Measurements from ENCODE around the gene RNF181.

DNA sequence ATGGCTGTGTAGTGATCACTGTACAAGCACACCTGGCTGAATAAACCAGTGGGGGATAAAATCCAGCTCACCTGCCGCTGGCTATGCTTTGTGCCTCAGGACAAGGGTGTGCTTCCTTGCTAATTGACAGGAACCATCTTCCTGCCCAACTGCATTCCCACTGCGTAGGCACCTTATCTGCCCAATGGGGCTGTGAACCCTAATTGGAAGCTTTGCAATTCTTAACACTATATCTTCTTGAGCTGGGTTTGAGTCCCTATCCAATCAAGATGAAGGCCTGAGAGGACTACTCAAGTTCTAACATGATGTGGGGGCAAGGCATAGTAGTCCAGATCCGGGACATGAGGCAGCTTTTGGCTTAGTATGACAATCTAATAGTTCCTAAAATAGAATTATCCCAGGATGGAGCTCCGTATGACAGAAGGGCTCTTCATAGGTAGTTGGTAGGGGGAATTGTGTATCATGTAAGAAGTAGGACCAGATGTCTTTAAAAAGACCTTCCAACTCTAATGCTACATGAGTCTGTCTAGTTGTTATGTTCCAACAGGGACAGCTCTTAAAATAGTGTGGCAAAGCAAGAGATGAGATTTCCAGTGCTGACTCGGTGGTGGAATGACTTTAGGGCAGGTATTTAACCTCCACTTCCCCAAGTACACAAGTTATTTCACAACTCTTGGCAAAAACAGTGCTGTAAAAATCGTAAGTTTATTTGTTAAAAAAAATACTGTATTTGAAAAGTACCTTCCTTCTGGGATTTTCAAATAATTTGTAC, 9.2 kb downstream of the RNF181 start:
- TF ChIP-seq, protein P1, sequence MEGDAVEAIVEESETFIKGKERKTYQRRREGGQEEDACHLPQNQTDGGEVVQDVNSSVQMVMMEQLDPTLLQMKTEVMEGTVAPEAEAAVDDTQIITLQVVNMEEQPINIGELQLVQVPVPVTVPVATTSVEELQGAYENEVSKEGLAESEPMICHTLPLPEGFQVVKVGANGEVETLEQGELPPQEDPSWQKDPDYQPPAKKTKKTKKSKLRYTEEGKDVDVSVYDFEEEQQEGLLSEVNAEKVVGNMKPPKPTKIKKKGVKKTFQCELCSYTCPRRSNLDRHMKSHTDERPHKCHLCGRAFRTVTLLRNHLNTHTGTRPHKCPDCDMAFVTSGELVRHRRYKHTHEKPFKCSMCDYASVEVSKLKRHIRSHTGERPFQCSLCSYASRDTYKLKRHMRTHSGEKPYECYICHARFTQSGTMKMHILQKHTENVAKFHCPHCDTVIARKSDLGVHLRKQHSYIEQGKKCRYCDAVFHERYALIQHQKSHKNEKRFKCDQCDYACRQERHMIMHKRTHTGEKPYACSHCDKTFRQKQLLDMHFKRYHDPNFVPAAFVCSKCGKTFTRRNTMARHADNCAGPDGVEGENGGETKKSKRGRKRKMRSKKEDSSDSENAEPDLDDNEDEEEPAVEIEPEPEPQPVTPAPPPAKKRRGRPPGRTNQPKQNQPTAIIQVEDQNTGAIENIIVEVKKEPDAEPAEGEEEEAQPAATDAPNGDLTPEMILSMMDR (IDR thresholded peaks at IDR 0.05): no peak
- TF ChIP-seq POLR2A (IDR thresholded peaks at IDR 0.05) (no peak), EP300 (IDR thresholded peaks at IDR 0.05) (no peak), POLR2AphosphoS5 (IDR thresholded peaks at IDR 0.05) (no peak)

All from suprapubic skin (tissue), 4 donors.